Bronchial epithelial cell (primary cell): ENCODE measurements around the gene RBMY1F. TPM values are rescaled to one million over a fixed set of nuclear protein-coding genes. Genes with fewer than 3 reads are reported as not detected.
"Not testable (repeated sequence)": the region's sequence is repeated elsewhere in the genome, so short reads cannot be mapped to it uniquely, and the experiment has no call there.

ENCODE experiments used
- DNase-seq: peaks from one replicate; pipeline ENCODE4 v3.0.0-alpha.2; 2010; ENCODE audit warnings: low read depth
- FAIRE-seq: peaks from 2 replicates; lab custom pipeline; 2011; peaks lifted over from hg19 to GRCh38; lab: Jason Lieb, UNC
- H3K27me3 ChIP-seq: 2 replicates; pipeline ENCODE4 v1.5.1; 2011; ENCODE audit warnings: low read length; ENCODE audit not compliant: control insufficient read depth, insufficient read depth
- H3K36me3 ChIP-seq: 2 replicates; pipeline ENCODE4 v1.5.1; 2011; ENCODE audit warnings: low read length; ENCODE audit not compliant: control insufficient read depth, insufficient read depth
- H3K4me3 ChIP-seq: 2 replicates; pipeline ENCODE4 v1.5.1; 2011; ENCODE audit warnings: mild to moderate bottlenecking, low read depth, low read length, control low read depth
- total RNA-seq: library from RNA; depleted of rRNA; stranded (reverse); fragments of >200 nt; gene quantifications from 2 replicates; pipeline ENCODE4 v1.2.1, GENCODE V29; 2014

RBMY1F gene
- total RNA-seq, result not detected in 2 replicates

GRCh38 chrY:22182823-22183222 is at the start of gene RBMY1F:
TSS of gene RBMY1F (minus strand) at chrY:22182923. CDS start at chrY:22180969, 1,954 bp downstream.
- H3K27me3 ChIP-seq, H3K36me3 ChIP-seq, FAIRE-seq, DNase-seq, H3K4me3 ChIP-seq: not testable (repeated sequence)

DNA sequence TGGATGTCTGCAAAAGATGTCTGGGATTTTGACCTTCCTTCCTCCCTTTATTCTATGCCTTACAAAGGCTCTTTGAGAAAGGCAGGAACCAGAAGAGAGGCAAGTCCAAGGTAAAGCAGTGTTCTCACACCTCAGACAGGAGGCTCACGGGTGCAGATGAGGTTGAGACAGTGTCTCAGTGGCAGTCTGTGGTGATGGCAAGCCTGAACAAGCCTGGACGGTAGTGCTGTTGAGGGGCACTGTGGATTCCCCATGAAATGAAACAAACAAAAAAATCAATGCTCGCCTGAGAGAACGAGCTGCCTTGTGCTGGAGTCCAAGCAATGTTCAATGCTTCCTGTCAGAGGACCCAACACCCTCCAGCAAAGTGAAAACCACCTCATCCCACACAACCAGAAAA is 31.6 kb downstream of the RBMY1F start:
- H3K4me3 ChIP-seq, H3K27me3 ChIP-seq, H3K36me3 ChIP-seq, DNase-seq, FAIRE-seq: not testable (repeated sequence)

GRCh38 chrY:22141011-22141695 is 41.6 kb downstream of the RBMY1F start:
- not testable (repeated sequence) for H3K27me3 ChIP-seq, H3K4me3 ChIP-seq, FAIRE-seq, H3K36me3 ChIP-seq, DNase-seq

DNA sequence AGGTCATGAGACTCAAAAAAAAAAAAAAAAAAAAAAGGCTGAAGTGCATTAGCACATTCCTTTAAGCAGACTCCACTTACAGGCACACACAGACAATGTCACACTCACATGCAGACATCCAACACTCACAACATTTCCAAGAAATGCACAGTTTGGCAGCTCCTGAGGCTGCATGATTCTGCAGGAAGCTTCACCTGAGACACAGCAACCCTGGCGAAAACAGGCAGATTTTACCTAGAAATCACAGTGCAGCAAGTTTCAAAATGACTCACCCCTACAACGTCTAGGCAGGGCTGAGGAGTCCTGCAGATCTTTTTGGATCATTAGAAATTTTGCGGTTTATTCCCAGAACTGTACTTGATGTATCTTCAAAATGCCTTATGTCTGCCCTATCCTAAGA is 48.0 kb downstream of the RBMY1F start:
- not testable (repeated sequence) for H3K27me3 ChIP-seq, H3K4me3 ChIP-seq, DNase-seq, FAIRE-seq, H3K36me3 ChIP-seq

GRCh38 chrY:22130494-22130893 is 52.2 kb downstream of the RBMY1F start:
- not testable (repeated sequence) for H3K4me3 ChIP-seq, FAIRE-seq, DNase-seq, H3K27me3 ChIP-seq, H3K36me3 ChIP-seq

Other genes starting within 250 kb of the RBMY1F start
- not detected in 2 replicates for gene RBMY1J, start 220.5 kb upstream of the RBMY1F start, total RNA-seq